Amniotic epithelial cell (primary cell): Measurements from ENCODE around the gene HTR4.

ENCODE experiments used
- DNase-seq: peaks from one replicate; pipeline ENCODE4 v3.0.0-alpha.2; 2010; ENCODE audit warnings: low read depth

HTR4 gene

GRCh38 chr5:148663509-148663908 lies 9.2 kb upstream of the HTR4 start:
- no peak for DNase-seq

- no peak for DNase-seq
Measured at GRCh38 chr5:148660346-148660660, 6.0 kb upstream of the HTR4 start.

DNA sequence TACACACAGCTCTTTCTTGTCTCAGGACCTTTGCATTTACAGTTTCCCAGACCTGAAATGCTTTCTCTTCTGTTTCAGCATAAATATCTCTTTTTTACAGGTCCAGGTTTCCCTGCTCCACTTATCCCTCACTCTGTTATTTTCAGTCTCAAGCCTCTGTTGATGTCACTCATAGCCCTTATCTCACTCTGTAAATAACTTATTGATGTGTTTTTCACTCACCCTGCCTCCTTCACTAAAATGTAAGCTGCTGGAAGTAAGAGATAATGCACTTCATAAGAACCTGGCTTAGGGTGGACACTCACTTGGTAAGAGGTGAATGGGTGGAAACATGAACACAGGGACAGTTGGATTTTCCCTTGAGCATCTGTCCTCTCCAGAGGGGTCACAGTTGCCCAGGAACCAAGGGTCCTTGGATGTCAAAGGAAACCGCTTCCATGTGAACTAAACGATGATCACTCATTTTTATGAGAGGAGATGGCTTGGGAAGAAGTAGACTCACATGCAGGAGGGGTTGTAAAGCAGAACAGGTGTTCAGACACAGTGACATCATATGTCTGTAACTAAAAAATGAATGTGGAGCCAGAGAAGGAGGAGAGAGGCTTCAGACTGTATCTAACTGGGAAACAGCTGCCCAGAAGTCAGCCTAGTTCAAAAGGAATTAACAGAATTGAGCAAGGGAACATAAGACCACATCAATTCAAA lies 5.5 kb upstream of the HTR4 start:
- DNase-seq: no peak

- no peak for DNase-seq
Measured at GRCh38 chr5:148653291-148653835, 964 bp downstream of the HTR4 start.

GRCh38 chr5:148651528-148651927 lies 2.8 kb downstream of the HTR4 start:
- no peak for DNase-seq

- DNase-seq: no peak
Measured at GRCh38 chr5:148645527-148645926, 8.8 kb downstream of the HTR4 start.

DNA sequence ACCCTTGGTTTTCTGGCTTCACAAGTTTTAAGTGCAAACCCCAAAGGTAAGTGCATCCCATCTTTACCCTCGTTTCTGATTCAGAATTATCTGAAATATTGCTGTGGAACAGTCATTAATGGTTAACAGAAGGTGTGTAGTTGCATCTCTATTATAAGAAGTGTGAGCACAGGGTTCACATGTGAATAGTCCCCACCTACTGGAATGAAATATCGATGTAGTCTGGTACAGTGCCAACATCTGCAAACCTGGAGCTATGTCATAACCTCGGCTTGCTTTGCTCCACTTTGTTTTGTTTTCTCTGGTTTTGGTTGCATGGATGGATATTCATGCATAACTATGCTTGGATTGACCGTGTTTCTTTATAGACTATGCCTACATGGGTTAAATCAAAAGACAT lies 12.6 kb downstream of the HTR4 start:
- no peak for DNase-seq

GRCh38 chr5:148640471-148640870 lies 13.9 kb downstream of the HTR4 start:
- DNase-seq: no peak

GRCh38 chr5:148639081-148639480 lies 15.2 kb downstream of the HTR4 start:
- DNase-seq: no peak

- no peak for DNase-seq
Measured at GRCh38 chr5:148636353-148636752, 18.0 kb downstream of the HTR4 start.

DNA sequence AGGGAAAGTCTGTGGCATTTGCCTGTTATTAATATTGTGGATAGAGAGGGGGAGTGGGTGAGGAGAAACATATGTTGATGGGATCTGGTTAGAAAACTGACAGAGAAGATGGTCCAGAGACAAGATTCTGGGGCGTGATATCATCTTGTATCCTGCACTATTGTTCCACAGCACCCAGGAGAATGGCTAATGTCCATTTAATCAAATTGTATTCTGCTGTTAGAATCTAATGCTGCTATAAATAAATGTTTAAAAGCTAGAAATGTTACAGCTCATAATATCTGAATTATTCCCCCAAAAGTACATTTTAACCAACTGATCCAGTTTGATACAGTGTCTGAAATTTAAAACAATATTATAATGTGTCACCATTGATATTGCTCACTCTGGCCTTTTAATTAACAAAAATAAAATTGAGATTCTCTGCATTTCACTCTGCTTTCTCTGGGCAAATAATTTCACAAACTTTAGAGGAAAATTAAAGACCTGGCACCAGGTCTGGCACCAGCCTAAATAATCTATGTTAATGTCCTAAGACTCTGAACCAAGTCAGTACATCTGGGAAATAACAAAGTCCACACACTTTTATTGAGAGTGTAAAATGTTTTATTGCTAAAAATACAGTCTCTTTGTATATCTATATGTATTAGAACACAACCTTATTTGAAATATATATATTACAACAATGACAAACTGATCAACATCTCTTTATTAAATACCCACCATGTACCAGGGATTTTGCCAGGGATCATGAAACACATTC lies 18.8 kb downstream of the HTR4 start:
- DNase-seq: no peak

DNA sequence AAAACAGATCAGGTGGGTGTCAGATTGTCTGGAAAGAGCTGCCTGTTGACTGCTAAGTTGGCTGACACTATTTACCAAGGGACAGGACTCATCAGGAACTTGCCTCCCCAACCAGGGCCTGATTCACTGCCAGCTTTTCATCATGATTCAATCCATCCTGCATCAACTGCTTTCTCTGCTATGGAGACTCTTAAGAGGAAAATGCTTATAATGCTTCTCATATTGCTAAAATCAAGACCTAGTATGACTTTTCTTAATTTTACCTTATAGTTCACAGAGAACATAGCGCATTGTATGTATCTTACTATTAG lies 21.3 kb downstream of the HTR4 start:
- DNase-seq: no peak

DNA sequence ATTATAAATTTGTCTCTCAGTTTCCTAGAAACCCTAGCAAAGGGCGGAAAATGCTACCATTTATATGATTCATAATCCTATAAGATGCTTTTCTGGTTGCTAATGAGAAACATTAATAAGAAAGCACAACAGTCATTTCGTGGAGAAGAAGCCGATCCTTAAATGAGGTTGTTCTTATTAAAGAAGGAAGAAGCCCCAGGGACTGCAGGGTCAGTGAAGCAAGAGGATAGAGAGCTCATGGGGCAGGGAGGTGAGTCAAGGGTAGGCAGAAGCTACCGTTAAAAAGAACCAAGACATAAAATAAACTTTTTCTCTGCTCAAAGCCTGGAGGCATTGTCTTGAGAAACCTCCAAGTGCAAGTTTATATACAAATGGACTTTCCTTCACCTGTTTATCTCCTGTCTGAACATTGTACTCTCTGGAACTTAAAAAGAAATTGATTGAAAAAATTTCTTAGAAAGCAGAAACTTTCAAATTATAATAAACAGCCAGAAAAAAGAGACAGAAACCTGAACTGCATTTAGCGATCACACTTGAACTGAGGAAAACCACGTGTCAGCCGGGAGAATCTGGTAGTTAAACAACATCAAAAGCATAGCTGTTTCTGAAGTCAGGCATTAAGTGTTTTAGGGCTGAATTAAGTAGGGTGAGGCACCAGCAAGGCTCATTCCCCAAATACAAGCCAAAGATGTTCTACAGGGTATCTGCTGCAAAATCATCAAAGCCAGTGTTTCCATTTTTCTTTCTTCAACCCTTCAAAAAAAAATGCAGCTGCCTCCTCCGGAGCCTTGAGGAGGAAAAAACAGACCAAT lies 21.9 kb downstream of the HTR4 start:
- DNase-seq: no peak

- DNase-seq: no peak
Measured at GRCh38 chr5:148626986-148627385, 27.3 kb downstream of the HTR4 start.

DNA sequence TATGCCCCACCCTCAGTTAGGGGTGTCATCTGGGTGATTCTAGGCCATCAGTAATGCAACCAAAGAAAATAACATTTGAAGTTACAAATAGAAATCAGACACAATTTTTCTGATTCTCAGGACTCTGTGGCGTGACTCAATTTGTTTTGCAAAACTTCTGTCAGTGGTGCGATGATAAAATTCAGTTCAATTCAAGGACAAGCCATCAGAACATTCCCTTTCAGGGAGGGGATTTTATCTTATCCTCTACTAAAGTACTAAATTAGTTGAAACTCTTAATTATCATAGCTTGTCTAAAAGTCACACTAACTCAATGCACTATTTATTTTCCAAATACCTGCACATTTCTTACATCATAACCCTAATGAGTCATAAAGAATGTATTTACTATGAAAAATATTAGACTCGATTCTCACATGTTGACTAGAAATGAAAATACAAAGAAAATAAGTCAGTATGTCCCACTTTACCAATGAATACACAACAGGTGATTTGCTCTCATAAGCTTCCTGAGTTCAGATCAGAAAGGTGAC lies 28.2 kb downstream of the HTR4 start:
- no peak for DNase-seq

GRCh38 chr5:148625250-148625649 lies 29.1 kb downstream of the HTR4 start:
- DNase-seq: no peak

GRCh38 chr5:148623741-148624140 lies 30.6 kb downstream of the HTR4 start:
- no peak for DNase-seq

DNA sequence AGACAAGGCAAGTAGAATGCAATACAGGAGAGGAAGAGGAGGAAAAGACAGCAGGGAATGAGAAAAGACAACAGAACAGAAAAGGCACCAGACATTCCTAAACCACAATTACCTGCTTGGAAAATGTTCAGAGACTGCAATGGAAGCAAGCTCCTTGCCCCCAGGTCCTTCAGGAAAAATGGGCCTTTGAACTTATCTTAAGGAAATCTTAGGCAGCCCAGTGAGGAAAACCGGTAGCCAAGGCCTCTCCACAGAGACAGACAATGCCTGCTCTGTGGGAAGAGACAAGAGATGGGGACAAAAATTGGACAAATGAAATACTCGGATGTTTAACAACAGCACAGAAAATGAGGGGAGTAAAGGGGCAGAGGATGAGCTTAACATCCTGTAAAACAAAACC lies 31.2 kb downstream of the HTR4 start:
- no peak for DNase-seq

DNA sequence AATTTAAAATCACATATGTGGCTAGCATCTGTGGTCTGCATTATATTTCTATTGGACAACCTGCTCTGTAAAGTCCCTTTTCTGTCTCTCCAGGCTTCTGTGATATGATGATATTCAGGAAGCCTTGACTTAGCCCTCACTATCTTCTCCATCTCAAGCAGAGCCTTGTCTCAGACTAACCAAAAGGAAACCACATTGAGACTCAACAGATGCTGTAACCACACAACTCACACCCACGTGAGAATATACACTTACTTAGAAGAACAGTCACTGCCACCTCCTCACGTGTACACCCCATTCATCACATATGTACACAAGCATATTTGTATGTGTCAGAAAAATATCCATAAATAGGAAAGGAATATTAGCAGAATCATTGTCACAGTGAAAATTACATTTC lies 33.6 kb downstream of the HTR4 start:
- DNase-seq: no peak

- no peak for DNase-seq
Measured at GRCh38 chr5:148620091-148620490, 34.2 kb downstream of the HTR4 start.

DNA sequence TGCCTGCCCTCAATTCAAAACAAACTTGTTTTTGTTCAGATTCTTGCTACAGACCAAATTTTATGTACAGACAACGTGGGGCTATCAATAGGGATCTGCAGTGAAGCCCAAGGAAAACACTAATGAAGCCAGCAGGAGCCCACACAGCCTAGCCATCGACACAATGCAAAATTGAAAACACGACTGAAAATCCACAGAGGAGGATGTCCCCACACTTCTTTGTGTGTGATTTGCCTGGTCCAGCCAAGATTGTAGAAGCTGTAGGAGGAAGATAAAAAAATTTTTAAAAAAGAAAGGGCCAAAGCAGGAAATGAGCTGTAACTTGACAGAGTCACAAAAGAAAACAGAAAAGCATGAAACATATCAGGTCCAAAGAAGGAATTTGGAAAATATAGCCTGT lies 34.8 kb downstream of the HTR4 start:
- no peak for DNase-seq

- DNase-seq: no peak
Measured at GRCh38 chr5:148615644-148616275, 38.6 kb downstream of the HTR4 start.
